Measurements from ENCODE around the gene TSPAN14. TPM values are rescaled to one million over a fixed set of nuclear protein-coding genes. Genes with fewer than 3 reads are reported as not detected.

Gene TSPAN14
- polyA plus RNA-seq, 3 donors = 123 to 160 (median 146) TPM

- peaks cover 59% of the 10 kb centered on the region for H3K4me1 Mint-ChIP-seq
- peak in 1 of 3 donors; percentile 11 for DNase-seq
- Histone ChIP-seq H4K20me1 (ENCODE audit: insufficient read depth, low read length) (peaks cover 64% of the 10 kb centered on the region), H3K4me2 (replicated peaks; ENCODE audit: extremely low read depth, low read length, poor library complexity, severe bottlenecking) (peak overlapping the region; percentile 93), H3K27ac (ENCODE audit: low read depth in 1 of 2, low read length in 2 of 2) (peak overlapping the region; percentile 81 to 92), H3K9ac (ENCODE audit: insufficient read depth, low read length, poor library complexity, severe bottlenecking) (peak overlapping the region; percentile 96), H2AFZ (ENCODE audit: insufficient read depth, low read depth, low read length, poor library complexity, severe bottlenecking) (no peak overlapping the region), H3K79me2 (ENCODE audit: insufficient read depth, low read length) (peaks cover 66% of the 10 kb centered on the region), H3K36me3 (replicated peaks in 1 of 2; ENCODE audit: control insufficient read depth in 1 of 2, insufficient read depth in 2 of 2, low read length in 2 of 2) (peaks cover 0 to 9% of the 10 kb centered on the region in 2 donors), H3K27me3 (ENCODE audit: control insufficient read depth in 2 of 2, insufficient read depth in 2 of 2, low read length in 2 of 2) (no peaks in the 10 kb centered on the region), H3K9me3 (replicated peaks in 1 of 2; ENCODE audit: control insufficient read depth in 1 of 2, insufficient read depth in 1 of 2, low read length in 2 of 2) (peaks cover 4 to 7% of the 10 kb centered on the region in 2 donors), H3K4me3 (replicated peaks in 1 of 3; ENCODE audit: low read depth in 2 of 3, low read length in 3 of 3) (peak overlapping the region; percentile 63 to 96 (median 74)), H3K4me1 (ENCODE audit: control insufficient read depth in 1 of 2, insufficient read depth in 2 of 2, low read length in 2 of 2) (peaks cover 71 to 77% of the 10 kb centered on the region in 2 donors)
- WGBS (ENCODE audit: insufficient coverage) = 81% methylated on average over 8 of the region's 13 CpGs
- peaks cover 5 to 24% of the 10 kb centered on the region in 2 donors for H3K36me3 Mint-ChIP-seq
- H3K9me3 Mint-ChIP-seq = peaks cover 0 to 3% (median 0%) of the 10 kb centered on the region in 7 donors
- intact Hi-C loops (cut with micrococcal nuclease) = loop anchor here (1.0 to 5.0 kb wide), 3 partner anchors 8 to 49 kb away; no protein-coding TSS in a partner anchor
- H3K27ac Mint-ChIP-seq = peak overlapping the region; percentile 88 to 99 (median 94)
- peaks cover 0 to 2% (median 2%) of the 10 kb centered on the region in 3 donors for H3K27me3 Mint-ChIP-seq (ENCODE audit: low read depth in 3 of 3)
- TF ChIP-seq, protein P1, sequence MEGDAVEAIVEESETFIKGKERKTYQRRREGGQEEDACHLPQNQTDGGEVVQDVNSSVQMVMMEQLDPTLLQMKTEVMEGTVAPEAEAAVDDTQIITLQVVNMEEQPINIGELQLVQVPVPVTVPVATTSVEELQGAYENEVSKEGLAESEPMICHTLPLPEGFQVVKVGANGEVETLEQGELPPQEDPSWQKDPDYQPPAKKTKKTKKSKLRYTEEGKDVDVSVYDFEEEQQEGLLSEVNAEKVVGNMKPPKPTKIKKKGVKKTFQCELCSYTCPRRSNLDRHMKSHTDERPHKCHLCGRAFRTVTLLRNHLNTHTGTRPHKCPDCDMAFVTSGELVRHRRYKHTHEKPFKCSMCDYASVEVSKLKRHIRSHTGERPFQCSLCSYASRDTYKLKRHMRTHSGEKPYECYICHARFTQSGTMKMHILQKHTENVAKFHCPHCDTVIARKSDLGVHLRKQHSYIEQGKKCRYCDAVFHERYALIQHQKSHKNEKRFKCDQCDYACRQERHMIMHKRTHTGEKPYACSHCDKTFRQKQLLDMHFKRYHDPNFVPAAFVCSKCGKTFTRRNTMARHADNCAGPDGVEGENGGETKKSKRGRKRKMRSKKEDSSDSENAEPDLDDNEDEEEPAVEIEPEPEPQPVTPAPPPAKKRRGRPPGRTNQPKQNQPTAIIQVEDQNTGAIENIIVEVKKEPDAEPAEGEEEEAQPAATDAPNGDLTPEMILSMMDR (IDR thresholded peaks at IDR 0.05) = no peak
- peak overlapping the region; percentile 99 for H3K4me3 Mint-ChIP-seq
Observed at GRCh38 chr10:80455461-80456349, 1.6 kb downstream of the TSPAN14 start.

- intact Hi-C loops (cut with micrococcal nuclease) = loop anchor here in 1 of 2 donors (5.0 kb wide), 1 partner anchor 45 kb away; no protein-coding TSS in a partner anchor
- H3K27ac ChIP-seq (ENCODE audit: low read depth in 1 of 2, low read length in 2 of 2) = peak overlapping the region; percentile 80 to 92
- no peaks in the 10 kb centered on the region for H3K9me3 ChIP-seq (replicated peaks in 1 of 2; ENCODE audit: control insufficient read depth in 1 of 2, insufficient read depth in 1 of 2, low read length in 2 of 2)
- H3K9me3 Mint-ChIP-seq = peaks cover 0 to 3% (median 0%) of the 10 kb centered on the region in 7 donors
- H3K4me3 Mint-ChIP-seq = peak overlapping the region; percentile 67 to 99
- TF ChIP-seq, protein P1 (IDR thresholded peaks at IDR 0.05) = no peak
- no peak overlapping the region for H2AFZ ChIP-seq (ENCODE audit: insufficient read depth, low read depth, low read length, poor library complexity, severe bottlenecking)
- peaks cover 0 to 9% of the 10 kb centered on the region in 2 donors for H3K36me3 ChIP-seq (replicated peaks in 1 of 2; ENCODE audit: control insufficient read depth in 1 of 2, insufficient read depth in 2 of 2, low read length in 2 of 2)
- WGBS (ENCODE audit: insufficient coverage) = 83% methylated on average over 6 of the region's 8 CpGs
- H3K27me3 ChIP-seq (ENCODE audit: control insufficient read depth in 2 of 2, insufficient read depth in 2 of 2, low read length in 2 of 2) = no peaks in the 10 kb centered on the region
- H3K9ac ChIP-seq (ENCODE audit: insufficient read depth, low read length, poor library complexity, severe bottlenecking) = peak overlapping the region; percentile 41
- H3K4me2 ChIP-seq (replicated peaks; ENCODE audit: extremely low read depth, low read length, poor library complexity, severe bottlenecking) = peak overlapping the region; percentile 93
- H3K4me3 ChIP-seq (replicated peaks in 1 of 3; ENCODE audit: low read depth in 2 of 3, low read length in 3 of 3) = peak overlapping the region in 1 of 3 experiments; percentile 96
- peaks cover 79% of the 10 kb centered on the region for H3K4me1 Mint-ChIP-seq
- H3K79me2 ChIP-seq (ENCODE audit: insufficient read depth, low read length) = peaks cover 86% of the 10 kb centered on the region
- peaks cover 84% of the 10 kb centered on the region for H4K20me1 ChIP-seq (ENCODE audit: insufficient read depth, low read length)
- peak in 1 of 3 donors; percentile 2 for DNase-seq
- peaks cover 11 to 30% of the 10 kb centered on the region in 2 donors for H3K36me3 Mint-ChIP-seq
- peaks cover 84 to 86% of the 10 kb centered on the region in 2 donors for H3K4me1 ChIP-seq (ENCODE audit: control insufficient read depth in 1 of 2, insufficient read depth in 2 of 2, low read length in 2 of 2)
- peak overlapping the region; percentile 80 to 97 (median 95) for H3K27ac Mint-ChIP-seq
- peaks cover 0 to 3% (median 2%) of the 10 kb centered on the region in 3 donors for H3K27me3 Mint-ChIP-seq (ENCODE audit: low read depth in 3 of 3)
Observed at GRCh38 chr10:80457554-80458262, 3.6 kb downstream of the TSPAN14 start.

All from CD14-positive monocyte (primary cell).